DMS79 (cell line): Measurements from ENCODE around the gene CAMK1G.

Experiments used
- DNase-seq: peaks from one replicate; lab custom pipeline; 2025; lab: John Stamatoyannopoulos, UW

Gene CAMK1G

GRCh38 chr1:209619696-209620486 is 36.4 kb downstream of the CAMK1G start:
- no peak for DNase-seq

DNA sequence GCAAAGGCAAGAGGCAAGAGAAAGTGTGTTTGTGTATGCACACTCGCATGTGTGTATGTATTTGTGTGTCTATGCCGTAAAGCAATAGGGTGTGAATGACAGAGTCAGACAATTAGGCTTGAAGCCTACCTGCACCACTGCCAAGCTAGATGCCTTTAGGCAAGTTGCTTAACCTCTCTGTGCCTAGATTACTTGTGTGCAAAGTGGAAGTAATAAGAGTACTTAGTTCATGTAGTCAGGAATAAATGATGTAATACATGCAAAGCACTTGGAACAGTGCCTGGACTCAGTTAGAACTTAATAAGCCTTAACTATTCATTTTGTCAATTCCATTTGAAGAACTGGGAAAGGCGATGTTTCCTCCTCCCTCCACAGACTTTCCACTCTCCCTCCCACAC is 37.0 kb downstream of the CAMK1G start:
- DNase-seq, result no peak

DNA sequence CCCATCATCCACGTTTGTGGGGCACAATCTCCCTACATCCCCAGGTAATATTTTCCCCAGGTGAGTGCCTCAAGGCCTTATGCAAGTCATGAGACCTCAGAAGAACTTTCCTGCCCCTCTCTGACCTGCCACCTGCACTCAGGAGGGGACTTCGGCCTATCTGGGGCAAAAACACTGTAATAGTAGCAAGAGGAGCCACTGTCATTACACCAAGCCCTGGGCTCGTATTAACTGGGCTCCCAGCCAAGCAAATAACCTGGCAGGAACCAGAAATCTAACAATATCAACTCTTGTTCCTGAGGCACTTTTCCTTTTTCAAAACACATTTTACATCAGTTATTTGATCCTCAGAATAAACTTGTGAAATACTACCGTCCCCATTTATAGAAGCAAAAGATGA is 37.8 kb downstream of the CAMK1G start:
- DNase-seq, result no peak

DNA sequence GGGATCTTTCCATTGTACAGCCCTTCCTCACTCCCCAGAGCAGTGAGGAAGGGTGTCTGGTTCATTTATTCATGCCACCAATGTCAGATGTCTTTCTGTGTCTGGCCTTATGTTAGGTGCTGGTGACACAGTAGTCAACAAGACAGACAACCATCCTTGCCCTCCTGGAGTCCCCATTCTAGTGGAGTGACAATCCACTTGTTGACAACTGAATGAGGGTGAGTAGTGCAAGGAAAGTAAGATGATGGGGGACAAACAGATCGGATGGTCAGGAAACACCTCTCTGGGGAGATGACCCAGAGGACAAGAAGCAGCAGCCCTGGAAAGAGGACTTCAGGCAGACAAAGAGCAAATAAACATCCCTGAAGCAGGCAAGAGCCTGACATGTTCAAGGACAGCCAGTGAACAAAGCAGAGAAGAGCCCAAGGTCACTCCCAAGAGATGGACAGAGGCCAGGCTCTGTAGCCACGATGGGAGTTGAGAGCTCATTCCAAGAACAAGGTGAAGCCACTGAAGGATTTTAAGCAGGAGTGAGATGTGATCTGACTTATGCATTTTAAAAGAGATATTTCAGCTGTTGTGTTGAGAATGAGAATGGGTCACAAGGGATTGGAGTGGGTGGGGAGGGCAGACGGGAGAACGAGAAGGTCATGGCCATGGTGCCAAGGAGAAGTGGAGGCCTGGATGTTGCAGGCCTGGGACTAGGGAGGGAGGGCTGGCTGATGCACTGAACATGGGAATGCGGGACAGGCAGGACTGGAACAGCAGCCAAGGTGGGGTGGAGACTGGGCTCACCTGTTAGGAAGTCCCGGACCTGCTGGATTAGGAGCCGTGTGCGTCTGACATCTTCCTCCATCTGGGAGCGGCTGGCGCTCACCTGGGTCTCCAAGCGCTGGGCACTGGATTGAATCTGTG is 38.5 kb downstream of the CAMK1G start:
- DNase-seq, result no peak

- DNase-seq, result peak; percentile 12
Observed at GRCh38 chr1:209622841-209623829, 39.6 kb downstream of the CAMK1G start.

DNA sequence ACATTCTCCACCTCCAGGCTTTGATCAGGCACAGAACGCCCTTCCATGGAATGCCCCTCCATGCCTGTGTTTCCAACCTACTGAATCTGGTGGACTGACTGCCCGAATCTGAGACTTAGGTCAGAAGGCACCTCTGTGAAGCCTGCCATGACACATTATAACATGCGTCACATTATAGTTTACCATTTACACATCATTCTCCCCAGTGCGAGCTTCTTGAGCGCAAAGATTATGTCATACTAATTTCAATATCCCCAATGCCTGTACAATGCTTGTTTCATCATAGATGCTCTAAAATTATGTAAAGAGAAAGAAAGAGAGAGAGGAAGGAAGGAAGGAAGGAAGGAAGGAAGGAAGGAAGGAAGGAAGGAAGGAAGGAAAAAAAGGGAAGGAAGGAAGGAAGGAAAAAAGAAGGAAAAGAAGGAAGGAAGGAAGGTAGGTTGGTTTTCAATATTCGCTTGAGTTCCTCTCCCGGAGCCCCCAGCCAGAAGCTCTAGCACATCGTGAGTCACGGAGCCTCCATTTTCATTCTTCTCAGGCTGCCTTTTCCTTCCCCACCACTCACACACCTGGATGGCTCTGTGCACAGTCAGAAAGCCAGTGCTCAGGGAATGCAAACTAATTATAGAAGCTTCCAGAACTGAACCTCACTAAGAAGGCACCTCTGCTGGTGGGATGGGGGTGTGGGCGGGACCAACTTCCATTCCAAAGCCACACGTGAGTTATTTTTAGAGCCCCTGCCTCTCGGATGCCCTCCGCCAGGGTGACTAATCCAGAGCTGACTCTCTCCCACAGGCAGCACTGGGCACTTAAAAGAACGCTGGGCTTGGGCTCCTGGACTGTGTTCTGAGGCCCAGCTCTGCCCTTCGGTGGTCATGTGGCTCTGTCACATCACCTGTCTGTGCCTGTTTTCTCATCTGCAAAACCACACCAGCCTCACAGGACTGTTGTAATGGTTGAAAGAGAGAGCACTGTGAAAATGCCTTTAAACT is 41.3 kb downstream of the CAMK1G start:
- DNase-seq, result no peak

GRCh38 chr1:209625791-209626285 is 42.3 kb downstream of the CAMK1G start:
- DNase-seq, result no peak

- no peak for DNase-seq
Observed at GRCh38 chr1:209626346-209627026, 43.0 kb downstream of the CAMK1G start.

DNA sequence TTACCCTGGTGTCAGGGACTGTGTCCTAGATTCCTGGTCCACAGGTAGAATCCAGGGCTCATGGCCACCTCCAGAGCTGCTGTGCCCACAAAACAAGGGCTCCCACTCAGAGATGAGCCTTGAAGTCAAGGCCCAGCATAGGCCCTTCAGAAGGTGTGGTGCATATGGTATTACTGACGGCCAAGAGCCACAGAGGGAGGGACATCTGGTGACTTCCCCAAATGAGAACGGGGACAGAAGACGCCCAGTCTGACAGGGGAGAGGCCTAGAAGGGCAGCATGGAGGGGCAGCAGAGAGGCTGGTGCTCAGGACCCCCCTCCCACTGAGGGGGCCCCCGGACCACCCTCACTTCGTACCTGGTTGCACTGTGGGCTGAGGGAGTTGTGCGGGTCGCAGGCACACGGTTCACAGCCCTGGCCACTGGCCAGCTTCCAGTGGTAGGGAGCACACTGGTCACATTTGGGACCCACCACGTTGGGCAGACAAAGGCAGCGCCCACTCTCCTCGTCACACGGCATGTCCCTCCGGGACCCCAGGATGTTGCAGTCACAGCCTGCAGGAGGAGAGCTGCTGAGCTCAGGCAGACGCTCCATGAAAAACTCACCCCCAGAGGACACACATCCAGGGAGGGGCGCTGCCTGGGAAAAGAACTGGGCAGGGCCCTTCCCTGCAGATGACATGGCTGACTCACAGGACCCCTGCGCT is 43.7 kb downstream of the CAMK1G start:
- DNase-seq, result no peak

DNA sequence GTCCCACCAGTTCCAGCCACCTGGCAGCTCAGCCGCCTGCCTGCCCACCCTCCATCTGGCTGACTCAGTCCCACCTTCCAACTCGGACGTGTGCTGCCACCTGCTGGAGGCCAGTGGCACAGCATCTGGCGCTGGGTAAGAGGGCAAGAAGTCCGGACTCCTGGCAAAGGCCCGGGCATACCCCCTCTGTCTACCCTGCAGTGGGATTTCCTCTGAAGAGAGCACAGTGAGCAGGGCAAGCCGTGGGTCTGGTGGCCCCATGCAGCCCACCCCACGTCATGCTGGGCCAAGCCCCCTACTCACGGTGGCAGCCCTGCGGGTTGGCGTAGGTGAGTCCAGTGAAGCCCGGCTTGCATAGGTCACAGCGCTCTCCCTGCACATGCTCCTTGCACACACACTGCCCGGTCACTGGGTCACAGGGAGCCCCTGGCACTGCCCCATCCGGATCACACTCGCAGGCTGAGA is 44.2 kb downstream of the CAMK1G start:
- no peak for DNase-seq

DNA sequence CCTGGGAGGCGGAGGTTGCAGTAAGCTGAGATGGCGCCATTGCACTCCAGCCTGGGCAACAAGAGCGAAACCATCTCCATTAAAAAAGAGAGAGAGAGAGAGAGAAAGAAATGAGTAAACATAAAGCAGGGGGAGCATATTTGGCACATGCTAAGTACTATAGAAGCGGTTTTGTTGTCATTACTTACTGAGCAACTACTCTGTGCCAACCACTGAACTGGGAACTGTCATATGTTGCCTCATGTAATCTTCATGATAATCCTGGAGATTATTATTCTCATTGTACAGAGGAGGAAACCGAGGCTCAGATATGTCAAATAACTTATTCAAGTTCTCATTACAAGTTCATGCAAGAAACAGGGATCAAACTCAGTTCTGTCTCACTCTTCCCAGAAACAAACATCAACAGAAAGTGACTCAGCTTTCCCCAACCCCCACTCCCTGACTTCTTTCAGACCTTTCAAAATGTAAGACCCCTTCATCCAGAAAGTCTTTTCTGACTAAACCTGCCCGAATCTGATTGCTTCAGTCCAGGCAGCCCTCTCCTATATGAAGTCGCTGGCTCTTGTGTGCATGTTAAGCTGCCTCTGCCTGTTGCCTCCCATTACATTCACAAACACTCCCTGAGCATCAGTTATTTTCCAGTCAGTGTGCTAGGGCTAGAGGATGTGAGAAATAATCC is 45.2 kb downstream of the CAMK1G start:
- DNase-seq, result no peak

- no peak for DNase-seq
Observed at GRCh38 chr1:209629621-209630382, 46.3 kb downstream of the CAMK1G start.

DNA sequence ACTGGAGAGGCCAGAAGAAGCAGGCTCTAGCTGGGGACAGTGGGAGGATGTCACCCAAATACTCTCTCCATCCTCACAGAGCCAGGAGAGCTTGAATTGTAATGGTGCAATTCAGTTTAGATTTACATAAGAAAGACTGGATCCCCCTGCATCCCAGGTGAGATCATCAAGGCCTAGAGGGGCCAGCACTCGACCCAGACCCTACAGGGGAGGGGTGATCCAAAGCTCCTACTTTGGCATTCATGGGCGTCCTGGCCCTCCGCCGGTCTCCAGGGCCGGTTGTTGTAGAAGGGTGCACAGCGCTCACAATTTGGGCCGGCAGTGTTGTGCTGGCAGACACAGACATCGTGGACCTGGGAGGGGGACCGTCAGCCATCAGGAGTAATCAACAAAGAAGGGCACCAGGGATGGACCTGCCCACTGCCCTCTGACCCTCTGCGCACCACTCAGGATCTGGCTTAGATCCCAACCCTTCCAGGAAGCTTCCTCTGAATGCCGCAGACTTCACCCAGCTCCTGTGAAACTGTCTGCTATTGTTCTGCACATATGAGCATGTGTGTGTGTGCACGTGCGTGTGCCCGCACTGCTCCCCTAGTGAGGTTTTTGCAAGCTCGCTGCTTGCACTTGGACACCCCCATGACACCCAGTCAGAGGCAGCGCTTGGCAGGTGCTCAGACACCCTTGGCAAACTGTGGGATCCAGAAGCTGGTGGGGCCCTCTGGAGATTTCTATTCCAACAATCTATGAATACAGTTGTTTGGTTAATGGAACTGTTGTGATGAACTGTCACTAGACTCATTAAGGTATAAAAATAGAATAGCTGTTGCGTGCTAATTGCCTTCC is 47.1 kb downstream of the CAMK1G start:
- DNase-seq, result no peak

- DNase-seq, result no peak
Observed at GRCh38 chr1:209633335-209633997, 50.0 kb downstream of the CAMK1G start.

- no peak for DNase-seq
Observed at GRCh38 chr1:209634005-209634737, 50.7 kb downstream of the CAMK1G start.

GRCh38 chr1:209635850-209636249 is 52.3 kb downstream of the CAMK1G start:
- DNase-seq, result no peak
